OCI-LY7 (cell line): ENCODE measurements around the gene OLFM1. TPM values are rescaled to one million over a fixed set of nuclear protein-coding genes. Genes with fewer than 3 reads are reported as not detected.
A peak's percentile ranks its signal among the peaks of the same experiment; 100 is the strongest.

Source experiments
- BruUV-seq: library from RNA; stranded (reverse); fragments of 400-500 nt; replicated peaks from 2 replicates; lab custom pipeline; 2021; lab: Mats Ljungman, UMichigan
- CTCF ChIA-PET: fragments of 300-600 bp; sonication (Branson Sonifier 250); formaldehyde crosslinking; loops from one replicate; lab custom pipeline; 2022; ENCODE audit warnings: antibody characterized with exemption; ENCODE audit not compliant: unreplicated experiment; lab: Charles Lee
- POLR2A ChIA-PET: fragments of 300-600 bp; sonication (Branson Sonifier 250); formaldehyde crosslinking; loops from one replicate; lab custom pipeline; 2022; ENCODE audit warnings: antibody characterized with exemption; lab: Charles Lee
- DNase-seq: peaks from one replicate; pipeline ENCODE4 v3.0.0-alpha.2; 2015; ENCODE audit warnings: low spot score
- H2AFZ ChIP-seq: fragments of 200-600 bp; sonication (generic), shearing (Covaris generic); 2 replicates; pipeline ENCODE4 v1.6.1; 2014; ENCODE audit warnings: mild to moderate bottlenecking, antibody characterized with exemption, low read length, moderate library complexity
- H3K27ac ChIP-seq: fragments of 200-600 bp; sonication (generic); 2 replicates; pipeline ENCODE4 v1.5.1; 2014; ENCODE audit warnings: mixed run types, low read depth, mild to moderate bottlenecking, moderate library complexity, low read length, inconsistent platforms; ENCODE audit not compliant: poor library complexity, severe bottlenecking
- H3K36me3 ChIP-seq: fragments of 200-600 bp; sonication (generic); 2 replicates; pipeline ENCODE4 v1.6.1; 2014; ENCODE audit warnings: mild to moderate bottlenecking, antibody characterized with exemption, low read length, moderate library complexity, mixed read lengths; ENCODE audit not compliant: insufficient read depth
- H3K4me1 ChIP-seq: fragments of 200-600 bp; sonication (generic); 2 replicates; pipeline ENCODE4 v1.5.1; 2014; ENCODE audit warnings: mild to moderate bottlenecking, low read length; ENCODE audit not compliant: insufficient read depth, poor library complexity, severe bottlenecking
- H3K4me2 ChIP-seq: fragments of 200-600 bp; sonication (generic); 2 replicates; pipeline ENCODE4 v1.6.1; 2014; ENCODE audit warnings: mild to moderate bottlenecking, low read length
- H3K4me3 ChIP-seq: fragments of 200-600 bp; sonication (generic); 2 replicates; pipeline ENCODE4 v1.5.1; 2014; ENCODE audit warnings: mild to moderate bottlenecking, low read depth, low read length; ENCODE audit not compliant: poor library complexity, severe bottlenecking
- H3K79me2 ChIP-seq: fragments of 200-600 bp; sonication (generic); 2 replicates; pipeline ENCODE4 v1.6.1; 2016; ENCODE audit warnings: low read depth, mild to moderate bottlenecking, low read length, moderate library complexity, mixed read lengths; ENCODE audit not compliant: insufficient read depth
- H3K9me2 ChIP-seq: fragments of 200-600 bp; sonication (generic); 2 replicates; pipeline ENCODE4 v1.6.1; 2016; ENCODE audit warnings: mild to moderate bottlenecking, low read length, mixed read lengths; ENCODE audit not compliant: insufficient read depth
- H3K9me3 ChIP-seq: fragments of 200-600 bp; sonication (generic); 2 replicates; pipeline ENCODE4 v1.6.1; 2014; ENCODE audit warnings: mild to moderate bottlenecking, mixed run types, low read length, mixed read lengths
- H4K20me1 ChIP-seq: fragments of 200-600 bp; sonication (generic); 2 replicates; pipeline ENCODE4 v1.6.1; 2014; ENCODE audit warnings: mild to moderate bottlenecking, antibody characterized with exemption, low read length, moderate library complexity, mixed read lengths; ENCODE audit not compliant: insufficient read depth
- EZH2phosphoT487 ChIP-seq: fragments of 200-600 bp; sonication (generic); IDR thresholded peaks from 2 replicates; pipeline ENCODE4 v1.6.1; 2018; ENCODE audit warnings: low read depth, borderline replicate concordance, mild to moderate bottlenecking, mixed run types, antibody characterized with exemption, low read length, moderate library complexity, mixed read lengths
- intact Hi-C: fragments of 100-400 bp; cut with micrococcal nuclease; formaldehyde crosslinking; loops from one replicate; pipeline ENCODE4 v1.10.0; 2022; ENCODE audit not compliant: unreplicated experiment
- total RNA-seq, 2 experiments: library from RNA; depleted of rRNA in 1 of 2; stranded (reverse); fragments of >200 nt in 1 of 2; shearing (Covaris generic) in 1 of 2; gene quantifications; 2 replicates each; pipeline ENCODE4 v1.2.3, GENCODE V29; 2014 to 2022
- TF ChIP-seq, protein P1 (sequence below): fragments of 200-600 bp; sonication (generic); conservative IDR thresholded peaks from 2 replicates; pipeline ENCODE4 v1.5.1; 2014; ENCODE audit warnings: mild to moderate bottlenecking, antibody characterized with exemption, low read length, moderate library complexity, mixed read lengths

The OLFM1 gene
- total RNA-seq, 2 experiments from 2014 or later, result not detected

GRCh38 chr9:135053133-135053532 is 34.3 kb upstream of the OLFM1 start:
- DNase-seq, result peak; percentile 4
- ChIA-PET CTCF (interaction anchor here (0.5 kb wide), 1 partner anchor 28 kb away, joined by 3 read pairs; no protein-coding TSS in a partner anchor), POLR2A (no interaction called here)
- Histone ChIP-seq H4K20me1 (no peaks in the 10 kb centered on the region), H3K9me3 (no peaks in the 10 kb centered on the region), H3K4me2 (no peak overlapping the region), H3K79me2 (no peaks in the 10 kb centered on the region), H2AFZ (no peak overlapping the region), H3K4me1 (no peaks in the 10 kb centered on the region), H3K9me2 (no peaks in the 10 kb centered on the region), H3K27ac (no peak overlapping the region), H3K4me3 (no peak overlapping the region), H3K36me3 (no peaks in the 10 kb centered on the region)
- TF ChIP-seq EZH2phosphoT487, result no peak
- TF ChIP-seq, protein P1, sequence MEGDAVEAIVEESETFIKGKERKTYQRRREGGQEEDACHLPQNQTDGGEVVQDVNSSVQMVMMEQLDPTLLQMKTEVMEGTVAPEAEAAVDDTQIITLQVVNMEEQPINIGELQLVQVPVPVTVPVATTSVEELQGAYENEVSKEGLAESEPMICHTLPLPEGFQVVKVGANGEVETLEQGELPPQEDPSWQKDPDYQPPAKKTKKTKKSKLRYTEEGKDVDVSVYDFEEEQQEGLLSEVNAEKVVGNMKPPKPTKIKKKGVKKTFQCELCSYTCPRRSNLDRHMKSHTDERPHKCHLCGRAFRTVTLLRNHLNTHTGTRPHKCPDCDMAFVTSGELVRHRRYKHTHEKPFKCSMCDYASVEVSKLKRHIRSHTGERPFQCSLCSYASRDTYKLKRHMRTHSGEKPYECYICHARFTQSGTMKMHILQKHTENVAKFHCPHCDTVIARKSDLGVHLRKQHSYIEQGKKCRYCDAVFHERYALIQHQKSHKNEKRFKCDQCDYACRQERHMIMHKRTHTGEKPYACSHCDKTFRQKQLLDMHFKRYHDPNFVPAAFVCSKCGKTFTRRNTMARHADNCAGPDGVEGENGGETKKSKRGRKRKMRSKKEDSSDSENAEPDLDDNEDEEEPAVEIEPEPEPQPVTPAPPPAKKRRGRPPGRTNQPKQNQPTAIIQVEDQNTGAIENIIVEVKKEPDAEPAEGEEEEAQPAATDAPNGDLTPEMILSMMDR, result no peak
- no TSS peak for BruUV-seq
- intact Hi-C loops, result no loop called here

GRCh38 chr9:135055181-135055580 is 32.3 kb upstream of the OLFM1 start:
- no peak overlapping the region for H3K27ac ChIP-seq
- no peaks in the 10 kb centered on the region for H3K9me3 ChIP-seq
- no peak for DNase-seq
- BruUV-seq, result no TSS peak
- no peaks in the 10 kb centered on the region for H3K36me3 ChIP-seq
- ChIA-PET CTCF (no interaction called here), POLR2A (interaction anchor here (0.6 kb wide), 1 partner anchor 69 kb away, joined by 3 read pairs; no protein-coding TSS in a partner anchor)
- H3K4me1 ChIP-seq, result no peaks in the 10 kb centered on the region
- no peaks in the 10 kb centered on the region for H4K20me1 ChIP-seq
- H2AFZ ChIP-seq, result no peak overlapping the region
- no peaks in the 10 kb centered on the region for H3K79me2 ChIP-seq
- H3K4me2 ChIP-seq, result no peak overlapping the region
- H3K4me3 ChIP-seq, result no peak overlapping the region
- intact Hi-C loops, result no loop called here
- TF ChIP-seq, protein P1, result no peak
- TF ChIP-seq EZH2phosphoT487, result no peak
- no peaks in the 10 kb centered on the region for H3K9me2 ChIP-seq

DNA sequence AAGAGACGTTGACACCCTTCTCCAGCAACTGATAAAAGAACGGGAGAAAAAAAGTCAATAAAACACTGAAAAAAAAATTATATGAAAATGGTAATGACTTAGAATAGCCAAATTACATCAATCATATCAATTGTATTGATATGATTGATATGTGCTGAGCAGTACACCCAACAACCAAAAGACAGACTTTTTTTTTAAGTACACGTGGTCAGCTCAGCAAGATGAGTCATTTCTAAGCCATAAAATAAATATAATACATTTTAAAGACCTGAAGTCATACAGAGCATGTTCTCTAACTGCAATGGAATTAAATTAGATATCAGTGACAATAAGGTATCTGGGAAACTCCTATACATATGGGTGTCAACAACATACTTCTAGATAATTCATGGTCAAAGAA is 30.9 kb upstream of the OLFM1 start:
- no peak for TF ChIP-seq EZH2phosphoT487
- TF ChIP-seq, protein P1, result no peak
- CTCF ChIA-PET, result no interaction called here

More for the DNA sequence above, 30.9 kb upstream of the OLFM1 start:
- DNase-seq, result no peak
- Histone ChIP-seq H3K4me3 (no peak overlapping the region), H4K20me1 (no peaks in the 10 kb centered on the region), H3K4me2 (no peak overlapping the region), H3K4me1 (no peaks in the 10 kb centered on the region), H3K79me2 (no peaks in the 10 kb centered on the region), H3K9me3 (no peaks in the 10 kb centered on the region), H3K9me2 (no peaks in the 10 kb centered on the region), H2AFZ (no peak overlapping the region), H3K27ac (no peak overlapping the region), H3K36me3 (no peaks in the 10 kb centered on the region)
- POLR2A ChIA-PET, result no interaction called here
- intact Hi-C loops, result no loop called here
- no TSS peak for BruUV-seq
